GM11168 (cell line): ENCODE data around the gene MEA1.

Source experiments
- in situ Hi-C: fragments of 300-500 bp; cut with MboI; formaldehyde crosslinking; loops from one replicate; pipeline ENCODE4 v1.12.0; 2022; ENCODE audit warnings: low sequenced_read_pairs; ENCODE audit not compliant: unreplicated experiment

Gene MEA1

GRCh38 chr6:43040542-43041257, 27.0 kb upstream of the MEA1 start:
- in situ Hi-C loops = no loop called here

DNA sequence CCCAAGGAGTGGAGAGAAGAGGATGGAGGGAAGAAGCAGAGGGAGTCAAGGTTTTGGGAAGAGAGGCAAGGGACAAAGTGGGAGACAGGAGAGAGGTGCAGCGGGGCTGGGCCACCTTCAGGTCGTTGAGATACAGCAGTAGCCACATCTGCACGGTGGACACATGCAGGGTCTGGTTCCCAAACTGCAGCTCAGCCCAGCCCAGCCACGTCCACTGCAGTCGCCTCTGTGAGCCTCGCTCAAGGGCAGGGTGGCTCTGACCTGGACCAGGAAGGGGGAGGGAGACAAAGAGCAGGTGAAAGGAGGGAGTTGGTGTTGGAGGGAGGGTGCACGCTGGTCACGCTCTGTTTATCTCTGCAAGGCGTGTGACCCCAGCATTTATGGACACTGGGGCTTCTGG, 25.0 kb upstream of the MEA1 start:
- in situ Hi-C loops = no loop called here

DNA sequence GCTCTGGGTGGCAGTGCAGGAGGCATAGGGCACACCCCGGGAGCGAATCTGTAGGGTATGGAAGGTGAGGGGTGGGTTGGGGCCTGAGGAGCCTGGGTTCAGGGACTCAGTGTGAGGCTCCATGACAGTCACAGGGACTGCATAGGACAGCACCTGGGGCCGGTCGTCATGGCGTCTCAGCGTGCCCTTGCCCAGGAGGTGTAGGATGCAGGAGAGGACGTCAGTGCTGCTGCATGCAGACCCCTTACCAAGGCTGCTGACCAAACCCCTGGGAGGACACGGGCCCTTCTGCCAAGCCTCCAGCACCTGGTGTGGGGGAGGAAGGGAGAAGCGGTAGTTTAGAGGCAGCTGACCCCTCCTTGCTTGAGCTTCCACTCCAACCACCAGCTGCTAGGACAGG, 24.0 kb upstream of the MEA1 start:
- in situ Hi-C loops = no loop called here

GRCh38 chr6:43037197-43037596, 23.5 kb upstream of the MEA1 start:
- in situ Hi-C loops = no loop called here

DNA sequence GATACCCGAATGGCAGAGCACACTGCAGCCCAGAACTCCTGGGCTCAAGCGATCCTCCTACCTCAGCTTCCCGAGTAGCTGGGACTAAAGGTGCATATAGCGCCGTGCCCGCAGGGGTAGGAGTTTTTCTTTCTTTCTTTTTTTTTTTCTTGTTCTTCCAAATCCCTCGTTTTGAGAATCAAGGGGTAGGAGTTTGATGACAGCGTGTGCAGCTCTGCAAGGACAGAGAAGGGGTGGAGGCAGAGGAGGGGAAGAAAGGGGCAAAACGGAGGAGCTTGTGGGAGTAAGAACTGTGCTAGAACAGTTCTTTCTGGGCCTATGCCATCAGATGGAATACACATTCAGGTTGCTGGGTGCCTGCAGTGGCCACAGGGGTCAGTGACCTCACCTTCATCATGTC, 23.0 kb upstream of the MEA1 start:
- in situ Hi-C loops = no loop called here

DNA sequence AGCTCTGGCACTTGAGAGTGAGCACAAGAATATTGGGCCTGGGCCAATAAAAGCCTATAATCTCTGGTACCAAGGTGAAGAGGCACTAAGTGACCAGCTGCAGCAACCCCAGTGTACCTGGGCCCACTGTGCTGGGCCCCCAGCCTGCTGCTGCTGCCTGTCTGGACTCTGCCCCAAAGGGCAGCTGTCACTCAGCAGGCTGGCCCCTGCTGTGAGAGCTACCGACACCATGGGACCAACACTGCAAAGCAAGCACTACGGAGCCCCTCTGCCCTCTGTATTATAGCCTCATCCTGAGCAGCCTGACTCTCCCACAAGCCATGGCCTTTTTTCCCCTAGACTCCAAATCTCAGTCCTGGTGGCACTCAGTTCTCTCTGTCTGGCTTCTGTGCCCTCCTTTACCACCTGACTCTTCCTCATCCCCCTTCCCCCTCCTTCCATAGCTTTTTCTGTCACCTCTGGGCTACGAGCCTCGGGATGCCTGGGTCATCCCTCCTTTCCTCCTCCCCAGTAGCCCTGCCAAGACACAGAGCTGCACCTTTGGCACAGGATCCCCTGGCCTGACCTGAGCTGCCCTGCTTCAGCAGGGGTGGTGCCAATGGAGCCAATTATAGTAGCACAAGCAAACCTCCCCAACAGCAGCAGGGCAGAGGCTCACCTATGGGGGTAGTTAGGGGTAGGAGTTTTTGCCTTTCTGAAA, 21.9 kb upstream of the MEA1 start:
- in situ Hi-C loops = no loop called here

DNA sequence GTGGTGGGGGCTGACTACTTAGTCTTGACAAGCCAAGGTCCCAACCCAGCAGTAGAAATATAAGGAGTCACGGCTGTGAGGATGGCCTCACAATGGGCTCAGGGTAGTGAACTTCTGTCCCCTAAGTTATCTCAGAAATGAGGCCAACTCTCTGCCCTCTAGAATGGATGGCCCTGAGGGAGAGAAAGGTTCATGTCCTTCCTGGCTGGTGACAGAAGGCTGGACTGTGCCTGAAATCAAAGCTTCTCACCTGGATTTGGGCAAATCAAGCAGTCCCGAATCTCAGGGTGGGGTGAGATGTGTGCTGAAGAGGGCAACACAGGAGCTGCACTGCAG, 20.4 kb upstream of the MEA1 start:
- in situ Hi-C loops = no loop called here

- in situ Hi-C loops = no loop called here
These were observed 19.9 kb upstream of the MEA1 start for GRCh38 chr6:43033496-43034189.

GRCh38 chr6:43032326-43032725, 18.6 kb upstream of the MEA1 start:
- in situ Hi-C loops = no loop called here

DNA sequence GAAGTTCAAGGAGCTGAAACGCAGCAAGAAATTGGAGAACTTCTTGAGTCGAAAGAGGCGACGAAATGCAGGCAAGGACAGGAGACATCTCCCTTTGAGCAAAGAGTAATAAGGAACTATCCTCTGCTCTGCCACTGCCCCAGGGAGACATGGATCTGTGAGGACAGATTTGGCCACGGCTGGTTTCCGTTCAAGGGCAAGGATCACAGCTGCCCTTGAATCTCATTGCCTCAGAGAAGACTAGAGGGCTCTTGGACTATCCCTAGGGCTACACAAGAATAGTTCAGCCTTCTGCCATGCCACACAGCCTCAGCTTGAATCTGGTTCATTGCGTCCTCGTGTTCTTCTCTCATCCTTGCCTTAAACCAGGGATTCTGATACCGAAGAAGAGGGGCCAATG, 15.4 kb upstream of the MEA1 start:
- in situ Hi-C loops = no loop called here

GRCh38 chr6:43026365-43026764, 12.6 kb upstream of the MEA1 start:
- in situ Hi-C loops = no loop called here

DNA sequence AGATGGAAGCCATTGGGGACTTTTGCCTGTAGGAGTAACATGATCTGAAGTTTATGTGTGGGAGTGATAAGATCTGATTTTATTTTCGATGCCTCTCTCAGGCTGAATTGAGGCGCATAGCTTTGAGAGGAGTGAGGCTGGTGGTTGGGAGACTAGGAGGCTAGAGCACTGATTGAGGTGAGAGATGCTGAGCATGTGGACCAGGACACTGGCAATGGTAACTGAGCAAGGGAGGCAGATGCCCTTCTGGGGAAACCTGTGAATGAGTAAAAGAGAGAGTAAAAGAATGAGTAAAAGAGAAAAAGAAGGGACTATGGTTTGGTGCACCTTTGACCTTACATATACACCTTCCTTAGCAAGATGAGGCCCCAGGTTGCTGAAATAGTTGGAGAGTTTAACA, 10.7 kb upstream of the MEA1 start:
- in situ Hi-C loops = no loop called here

- in situ Hi-C loops = no loop called here
These were observed 7.7 kb upstream of the MEA1 start, which contains the start of gene RRP36 for GRCh38 chr6:43021270-43022047. Gene RRP36, plus strand, starts transcription at chr6:43021623. Its CDS starts 32 bp downstream, at chr6:43021655.

DNA sequence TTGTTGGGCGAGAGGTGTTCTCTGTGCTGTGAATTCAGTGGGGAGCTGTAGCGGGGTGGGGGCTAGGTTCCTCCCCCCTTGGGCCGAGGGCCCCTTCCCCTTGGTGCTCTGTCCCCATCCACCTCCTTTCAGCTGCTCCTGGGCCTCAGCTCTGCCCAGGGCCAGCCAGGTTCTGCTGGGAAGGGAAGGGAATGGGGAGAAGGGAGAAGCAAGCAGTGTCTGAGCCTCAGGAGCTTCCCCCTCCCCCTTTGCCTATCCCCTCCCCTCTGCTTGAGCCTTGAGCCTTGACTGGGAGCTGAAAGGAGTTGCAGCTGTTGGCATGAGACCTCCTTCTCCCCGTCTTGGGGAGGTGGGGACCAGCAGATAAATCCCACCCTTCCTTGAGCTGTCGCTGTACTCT, 7.1 kb upstream of the MEA1 start:
- in situ Hi-C loops = no loop called here

- in situ Hi-C loops = no loop called here
These were observed 6.4 kb upstream of the MEA1 start for GRCh38 chr6:43020052-43020705.

GRCh38 chr6:43019152-43019551, 5.4 kb upstream of the MEA1 start:
- in situ Hi-C loops = no loop called here

DNA sequence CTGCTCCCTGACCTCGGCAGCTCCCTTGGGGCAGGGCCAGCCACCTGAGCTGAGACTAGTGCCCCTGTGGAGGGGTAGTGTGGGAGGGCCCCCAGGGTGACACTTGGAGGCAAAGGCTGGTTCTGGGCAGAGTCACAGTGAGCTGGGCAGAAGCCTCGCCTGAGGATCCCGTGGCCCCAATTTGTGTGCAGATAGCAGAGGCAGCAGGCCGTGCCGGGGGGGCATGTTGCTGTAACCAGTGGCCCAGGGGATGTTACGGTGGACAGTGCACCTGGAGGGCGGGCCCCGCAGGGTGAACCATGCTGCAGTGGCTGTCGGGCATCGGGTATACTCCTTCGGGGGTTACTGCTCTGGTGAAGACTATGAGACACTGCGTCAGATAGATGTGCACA, 3.2 kb upstream of the MEA1 start:
- in situ Hi-C loops = no loop called here

DNA sequence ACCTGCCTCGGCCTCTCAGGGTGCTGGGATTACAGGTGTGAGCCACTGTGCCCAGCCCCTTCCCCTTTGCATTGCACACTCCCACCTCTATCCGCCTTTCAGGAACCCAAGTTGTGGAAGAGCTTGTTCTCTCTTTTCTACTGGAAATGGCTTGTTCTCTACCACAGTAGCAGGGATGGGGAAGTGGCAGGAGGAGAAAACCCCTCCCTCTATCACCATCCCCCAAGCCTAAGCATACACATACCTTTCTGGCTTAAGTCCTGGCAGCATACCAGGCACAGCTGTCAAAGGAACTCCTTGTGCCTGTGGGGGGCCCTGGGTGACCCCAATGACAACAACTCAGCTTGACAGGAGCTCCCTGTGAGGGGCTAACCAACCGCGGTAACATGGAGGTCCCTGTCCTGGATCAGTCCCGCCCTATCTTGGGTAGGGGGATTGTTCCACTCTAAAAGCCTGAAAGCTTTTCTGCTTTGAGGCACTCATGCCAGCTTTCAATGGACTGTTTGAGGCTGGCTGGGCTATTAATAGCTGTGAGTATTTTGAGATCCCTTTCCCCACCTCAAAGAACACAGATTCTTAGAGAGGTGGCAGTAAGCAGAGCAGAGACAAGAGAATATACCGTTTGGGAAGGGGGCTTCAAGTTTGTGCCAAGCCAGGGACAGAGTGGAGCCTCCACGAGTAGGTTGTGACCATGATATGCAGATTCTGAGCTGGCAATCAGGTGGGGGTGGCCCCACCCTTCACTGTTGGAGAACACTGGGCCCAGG, 2.6 kb upstream of the MEA1 start:
- in situ Hi-C loops = no loop called here

DNA sequence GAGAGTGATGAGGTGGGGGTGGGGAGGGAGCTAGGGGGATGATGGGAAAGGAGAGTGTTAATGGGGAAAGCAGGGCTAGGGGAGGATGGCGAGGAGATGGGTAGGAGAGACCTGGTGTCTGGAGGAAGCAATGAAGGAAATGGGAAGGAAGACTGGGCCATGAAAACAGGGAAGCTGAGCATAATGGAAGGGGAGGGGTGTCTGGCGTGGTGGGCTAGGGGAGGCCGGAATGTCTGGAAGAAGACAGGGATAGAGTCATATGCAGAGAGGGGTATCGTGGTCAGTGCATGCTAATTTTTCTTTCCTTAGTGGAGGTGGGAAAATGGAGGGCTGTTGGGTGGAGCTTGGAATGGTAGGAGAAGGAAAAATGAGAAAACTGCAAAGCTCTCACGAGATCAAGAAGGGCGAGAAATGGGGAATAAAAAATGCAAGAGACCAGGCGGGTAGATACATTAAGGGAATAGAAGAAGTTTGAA, 726 bp upstream of the MEA1 start:
- in situ Hi-C loops = no loop called here
